ENCODE measurements around the gene COL27A1. TPM values are rescaled to one million over a fixed set of nuclear protein-coding genes. Genes with fewer than 3 reads are reported as not detected.
A peak's percentile ranks its signal among the peaks of the same experiment; 100 is the strongest.

Gene COL27A1
- total and polyA plus RNA-seq, 3 donors from 2014 or later = 9.3 to 68.8 (median 25.7) TPM

DNA sequence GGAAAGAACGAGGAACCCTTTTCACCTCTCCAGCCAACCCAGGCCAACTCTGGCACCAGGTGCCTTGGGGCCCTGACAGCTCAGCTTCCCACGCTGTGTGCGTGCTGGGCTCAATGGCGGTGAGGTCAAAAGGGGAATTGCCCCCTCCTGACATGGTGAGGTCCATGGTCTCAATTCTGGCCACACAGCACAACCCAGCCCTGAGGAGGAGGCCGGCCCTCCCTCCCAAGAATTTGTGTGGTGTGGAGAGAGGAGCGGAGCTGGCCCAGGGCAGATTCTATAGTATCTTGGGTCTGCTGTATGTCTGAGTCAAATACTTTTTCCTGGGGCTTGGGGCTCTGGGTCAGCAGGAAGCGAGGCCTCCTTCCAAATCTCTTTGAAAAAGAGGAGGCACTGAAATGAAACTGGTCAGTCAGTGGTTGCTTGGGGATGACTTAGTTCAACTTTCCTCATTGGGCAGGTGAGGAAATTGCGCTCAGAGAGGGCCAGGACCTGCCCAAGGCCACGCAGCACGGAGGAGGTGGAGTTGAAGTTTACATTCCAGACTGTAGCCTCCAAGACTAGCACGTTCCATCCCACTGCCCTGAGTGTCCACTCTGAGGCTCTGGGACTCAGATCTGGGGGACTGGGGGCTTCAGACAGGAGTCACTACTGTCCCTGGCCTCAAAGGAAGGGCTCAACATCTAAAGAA is 15.6 kb downstream of the COL27A1 start:
- DNase-seq = no peak
- no peak for TF ChIP-seq POLR2A (IDR thresholded peaks at IDR 0.05)
- no peak for TF ChIP-seq CTCF (IDR thresholded peaks at IDR 0.05)
- Histone ChIP-seq H3K36me3 (ENCODE audit: low read depth, missing control alignments) (no peaks in the 10 kb centered on the region), H3K4me3 (no peak overlapping the region), H3K4me1 (peaks cover 5% of the 10 kb centered on the region), H3K9me3 (no peaks in the 10 kb centered on the region), H3K27me3 (no peaks in the 10 kb centered on the region), H3K27ac (no peak overlapping the region)
- intact Hi-C loops (cut with DNase I; ENCODE audit: low total_unique reads) = no loop called here
- WGBS, 2 donors = 86 to 89% methylated on average over 9 to 11 of the region's 11 CpGs

GRCh38 chr9:114171500-114171899 is 16.2 kb downstream of the COL27A1 start:
- Histone ChIP-seq H3K4me3 (no peak overlapping the region), H3K27ac (no peak overlapping the region), H3K4me1 (peaks cover 6% of the 10 kb centered on the region), H3K36me3 (ENCODE audit: low read depth, missing control alignments) (no peaks in the 10 kb centered on the region), H3K9me3 (no peaks in the 10 kb centered on the region), H3K27me3 (no peaks in the 10 kb centered on the region)
- 96 to 97% methylated on average over 7 of the region's 7 CpGs for WGBS, 2 donors
- TF ChIP-seq CTCF (IDR thresholded peaks at IDR 0.05) = no peak
- no peak for TF ChIP-seq POLR2A (IDR thresholded peaks at IDR 0.05)
- intact Hi-C loops (cut with DNase I; ENCODE audit: low total_unique reads) = no loop called here
- DNase-seq = no peak

DNA sequence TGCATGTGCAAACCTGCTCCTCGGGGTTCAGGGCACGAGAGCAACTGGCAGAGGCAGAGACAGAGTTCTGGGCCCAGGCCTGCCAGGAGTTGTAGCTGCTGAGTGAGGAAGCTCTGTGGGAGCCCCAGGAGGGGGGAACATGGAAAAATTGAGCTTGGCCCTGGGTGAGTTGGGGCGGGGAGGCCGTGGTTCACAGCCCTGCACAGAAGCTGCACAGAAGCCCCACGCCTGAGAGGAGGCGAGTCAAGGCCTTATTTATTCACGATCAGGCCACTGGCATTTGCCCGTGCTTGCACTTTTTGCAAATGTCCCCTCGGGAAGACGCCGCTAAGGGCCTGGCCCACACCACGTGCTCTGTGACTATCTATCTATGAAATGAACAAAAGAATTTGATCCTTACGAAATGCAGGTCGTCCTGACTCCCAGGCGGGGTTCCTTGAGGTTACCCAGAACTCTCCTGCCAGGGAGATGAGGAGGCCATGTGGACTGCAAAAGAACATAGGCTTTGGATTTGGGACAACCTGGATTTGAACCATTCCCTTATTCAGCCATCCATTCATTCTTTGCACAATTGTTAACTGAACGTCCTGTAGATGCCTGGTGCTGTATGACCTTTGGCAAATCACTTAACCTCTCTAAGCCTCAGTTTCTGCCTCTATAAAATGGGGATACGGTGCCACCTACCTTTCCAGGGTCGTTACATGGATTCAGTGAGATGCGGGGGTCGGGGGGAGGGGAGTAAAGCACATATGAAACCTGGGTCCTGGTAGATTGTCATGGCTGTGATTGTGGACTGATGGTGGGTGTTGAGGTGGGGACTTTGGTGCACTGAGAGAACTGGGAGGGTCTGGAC is 17.9 kb downstream of the COL27A1 start:
- Histone ChIP-seq H3K27ac (no peak overlapping the region), H3K4me3 (no peak overlapping the region), H3K9me3 (no peaks in the 10 kb centered on the region), H3K27me3 (no peaks in the 10 kb centered on the region), H3K36me3 (ENCODE audit: low read depth, missing control alignments) (no peaks in the 10 kb centered on the region), H3K4me1 (peaks cover 20% of the 10 kb centered on the region)
- 60 to 64% methylated on average over 18 to 20 of the region's 20 CpGs for WGBS, 2 donors
- TF ChIP-seq CTCF (IDR thresholded peaks at IDR 0.05) (no peak), POLR2A (IDR thresholded peaks at IDR 0.05) (no peak)
- intact Hi-C loops (cut with DNase I; ENCODE audit: low total_unique reads) = no loop called here
- peak; percentile 22 for DNase-seq

GRCh38 chr9:114174557-114174875 is 19.2 kb downstream of the COL27A1 start:
- no peak overlapping the region for H3K4me3 ChIP-seq
- intact Hi-C loops (cut with DNase I; ENCODE audit: low total_unique reads) = no loop called here
- no peaks in the 10 kb centered on the region for H3K9me3 ChIP-seq
- H3K4me1 ChIP-seq = peaks cover 21% of the 10 kb centered on the region
- TF ChIP-seq POLR2A (IDR thresholded peaks at IDR 0.05) = no peak
- TF ChIP-seq CTCF (IDR thresholded peaks at IDR 0.05) = no peak
- no peak for DNase-seq
- H3K27ac ChIP-seq = no peak overlapping the region
- no peaks in the 10 kb centered on the region for H3K36me3 ChIP-seq (ENCODE audit: low read depth, missing control alignments)
- no peaks in the 10 kb centered on the region for H3K27me3 ChIP-seq
- WGBS, 2 donors = 56 to 64% methylated on average over 3 of the region's 3 CpGs

Measured in testis (tissue), 3 donors.